ENCODE data around the gene AGRP. TPM values are rescaled to one million over a fixed set of nuclear protein-coding genes. Genes with fewer than 3 reads are reported as not detected.
A peak's percentile ranks its signal among the peaks of the same experiment; 100 is the strongest.

The AGRP gene
- total and polyA plus RNA-seq, 2 of the 4 experiments (the other 2 are of a cell fraction) = not detected

- H3K18ac ChIP-seq (ENCODE audit: low read depth, low read length) = no peak overlapping the region
Observed at GRCh38 chr16:67514382-67514828, 31.1 kb upstream of the AGRP start.

More at GRCh38 chr16:67514382-67514828, 31.1 kb upstream of the AGRP start:
- 19% methylated on average over 3 of the region's 8 CpGs; no CpG with 5 or more reads in 1 of the 2 experiments for WGBS, 2 experiments (ENCODE audit: extremely low coverage in 2 of 2, insufficient read length in 1 of 2)
- in situ Hi-C loops (cut with MboI; ENCODE audit: low sequenced_read_pairs) = no loop called here
- Histone ChIP-seq H3K4ac (ENCODE audit: low read depth, low read length) (no peak overlapping the region), H4K91ac (ENCODE audit: insufficient read depth, low read depth, low read length) (no peak overlapping the region), H2BK20ac (ENCODE audit: low read depth, low read length) (no peak overlapping the region), H3K4me3 (ENCODE audit: insufficient read depth, low read depth, low read length) (no peak overlapping the region), H3K23ac (ENCODE audit: low read depth, low read length) (no peak overlapping the region), H3K56ac (ENCODE audit: extremely low read depth, insufficient read depth, low read length) (no peak overlapping the region), H4K20me1 (ENCODE audit: insufficient read depth, low read length) (no peaks in the 10 kb centered on the region), H3K4me1 (ENCODE audit: control insufficient read depth, insufficient read depth, low read length) (peaks cover 6% of the 10 kb centered on the region), H3K79me1 (ENCODE audit: low read depth in 1 of 2, low read length in 2 of 2) (no peaks in the 10 kb centered on the region), H3K27me3 (ENCODE audit: control insufficient read depth, insufficient read depth, low read length) (no peaks in the 10 kb centered on the region; the same call in 1 of the 2 replicates), H2BK5ac (ENCODE audit: low read depth, low read length, poor library complexity, severe bottlenecking) (no peak overlapping the region), H3K9me3 (ENCODE audit: control insufficient read depth, insufficient read depth, low read length) (no peaks in the 10 kb centered on the region), H2BK120ac (ENCODE audit: low read depth, low read length) (no peak overlapping the region), H3K9me1 (ENCODE audit: insufficient read depth, low read length) (peaks cover 4% of the 10 kb centered on the region; the same call in 1 of the 2 replicates), H4K5ac (ENCODE audit: low read depth, low read length) (no peak overlapping the region), H2AK5ac (ENCODE audit: low read depth, low read length) (no peak overlapping the region), H3K14ac (replicated peaks; ENCODE audit: low read depth, low read length) (no peak overlapping the region), H3K9ac (ENCODE audit: low read depth, low read length) (no peak overlapping the region), H3K27ac (ENCODE audit: insufficient read depth, low read length) (no peak overlapping the region), H2AK9ac (replicated peaks; ENCODE audit: low read depth, low read length, poor library complexity) (no peak overlapping the region), H4K8ac (ENCODE audit: low read depth in 2 of 2, low read length in 2 of 2) (no peak overlapping the region), H2BK15ac (ENCODE audit: low read depth, low read length) (no peak overlapping the region), H3K36me3 (ENCODE audit: control insufficient read depth, insufficient read depth, low read length) (no peaks in the 10 kb centered on the region), H3K4me2 (ENCODE audit: low read depth, low read length) (no peak overlapping the region), H2AFZ (replicated peaks; ENCODE audit: low read length, poor library complexity) (peak overlapping the region; percentile 32)
- ChIA-PET CTCF (interaction anchor here (0.6 to 2.3 kb wide), 5 partner anchors 20 to 194 kb away, joined by 3 to 16 read pairs (median 6); partner anchors contain the start of gene ATP6V0D1), POLR2A (ENCODE audit: unreplicated experiment) (no interaction called here)
- peak; percentile 81 for ATAC-seq (ENCODE audit: low read depth)
- intact Hi-C loops (cut with micrococcal nuclease) = loop anchor here (1.0 kb wide), 2 partner anchors 20 to 33 kb away; partner anchors contain the start of gene ATP6V0D1
- dilution Hi-C loops (cut with HindIII; ENCODE audit: low sequenced_read_pairs, unreplicated experiment) = no loop called here
- TF ChIP-seq CTCF (conservative IDR thresholded peaks at IDR 0.05; ENCODE audit: low read depth, low read length) (peak; percentile 80), RAD21 (IDR thresholded peaks at IDR 0.05; ENCODE audit: low read length) (peak; percentile 67), SMC3 (IDR thresholded peaks at IDR 0.05; ENCODE audit: low read depth, low read length) (peak; percentile 82), CEBPB (IDR thresholded peaks at IDR 0.05; ENCODE audit: low read depth, low read length) (peak; percentile 89), MAZ (IDR thresholded peaks at IDR 0.05; ENCODE audit: borderline replicate concordance, low read depth, low read length) (0 out of 2 replicates have a peak, but pooled peaks have one; percentile 10), MAFK (IDR thresholded peaks at IDR 0.05; ENCODE audit: low read depth, low read length) (peak; percentile 50; the same call in 1 of the 2 replicates), ELK1 (IDR thresholded peaks at IDR 0.05; ENCODE audit: borderline replicate concordance, low read depth, low read length) (no peak), CHD1 (IDR thresholded peaks at IDR 0.05; ENCODE audit: low read depth, low read length) (no peak)
- peak; percentile 84 for DNase-seq
- BruUV-seq (replicated peaks) = no TSS peak
